Osteocyte (in vitro differentiated cells): ENCODE data around the gene BCAP29. TPM values are rescaled to one million over a fixed set of nuclear protein-coding genes. Genes with fewer than 3 reads are reported as not detected.

Source experiments
- DNase-seq: peaks from one replicate; pipeline ENCODE4 v3.0.0; 2021; ENCODE audit warnings: mixed read lengths; ENCODE audit not compliant: unreplicated experiment; ENCODE audit errors: extremely low spot score
- H3K27ac Mint-ChIP-seq: one replicate; pipeline ENCODE4 v1.8.0; 2021; ENCODE audit warnings: mild to moderate bottlenecking, mixed read lengths; ENCODE audit not compliant: unreplicated experiment
- H3K27me3 Mint-ChIP-seq: one replicate; pipeline ENCODE4 v1.8.0; 2021; ENCODE audit warnings: mixed read lengths; ENCODE audit not compliant: unreplicated experiment
- H3K36me3 Mint-ChIP-seq: one replicate; pipeline ENCODE4 v1.8.0; 2021; ENCODE audit warnings: mixed read lengths; ENCODE audit not compliant: unreplicated experiment
- H3K4me1 Mint-ChIP-seq: one replicate; pipeline ENCODE4 v1.8.0; 2021; ENCODE audit warnings: mixed read lengths; ENCODE audit not compliant: unreplicated experiment
- H3K4me3 Mint-ChIP-seq: one replicate; pipeline ENCODE4 v1.8.0; 2021; ENCODE audit warnings: mild to moderate bottlenecking, moderate library complexity, mixed read lengths; ENCODE audit not compliant: unreplicated experiment
- H3K9me3 Mint-ChIP-seq: one replicate; pipeline ENCODE4 v1.8.0; 2021; ENCODE audit warnings: mixed read lengths; ENCODE audit not compliant: unreplicated experiment
- total RNA-seq: library from RNA; stranded (reverse); gene quantifications from 2 replicates; pipeline ENCODE4 v1.2.1, GENCODE V29; 2021
- TF ChIP-seq, protein P1 (sequence below): fragments of 200-600 bp; sonication (generic); IDR thresholded peaks from 2 replicates; pipeline ENCODE4 v1.5.0; 2021; ENCODE audit warnings: antibody characterized with exemption, mild to moderate bottlenecking, moderate library complexity

BCAP29 gene
- total RNA-seq, 1 donor from 2014 or later = 62.5 TPM

DNA sequence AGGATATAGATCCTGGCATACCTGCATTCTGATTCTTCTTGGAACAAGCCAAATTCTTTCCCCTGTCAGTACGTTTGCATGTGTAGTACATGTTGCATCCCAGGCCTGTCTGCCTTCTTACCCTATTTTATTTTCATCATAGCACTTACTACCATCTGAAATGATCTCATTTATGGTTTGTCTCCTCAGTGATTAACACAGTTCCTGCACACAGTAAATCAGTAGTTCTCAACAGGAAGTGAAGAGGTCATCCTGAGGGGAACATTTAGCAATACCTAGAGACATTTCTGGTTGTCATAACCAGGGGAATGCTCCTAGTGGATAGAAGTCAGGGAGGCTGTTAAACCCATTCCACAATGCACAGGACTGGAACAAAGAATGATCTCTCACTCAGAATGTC, 42.4 kb downstream of the BCAP29 start:
- H3K4me1 Mint-ChIP-seq = no peaks in the 10 kb centered on the region
- TF ChIP-seq, protein P1, sequence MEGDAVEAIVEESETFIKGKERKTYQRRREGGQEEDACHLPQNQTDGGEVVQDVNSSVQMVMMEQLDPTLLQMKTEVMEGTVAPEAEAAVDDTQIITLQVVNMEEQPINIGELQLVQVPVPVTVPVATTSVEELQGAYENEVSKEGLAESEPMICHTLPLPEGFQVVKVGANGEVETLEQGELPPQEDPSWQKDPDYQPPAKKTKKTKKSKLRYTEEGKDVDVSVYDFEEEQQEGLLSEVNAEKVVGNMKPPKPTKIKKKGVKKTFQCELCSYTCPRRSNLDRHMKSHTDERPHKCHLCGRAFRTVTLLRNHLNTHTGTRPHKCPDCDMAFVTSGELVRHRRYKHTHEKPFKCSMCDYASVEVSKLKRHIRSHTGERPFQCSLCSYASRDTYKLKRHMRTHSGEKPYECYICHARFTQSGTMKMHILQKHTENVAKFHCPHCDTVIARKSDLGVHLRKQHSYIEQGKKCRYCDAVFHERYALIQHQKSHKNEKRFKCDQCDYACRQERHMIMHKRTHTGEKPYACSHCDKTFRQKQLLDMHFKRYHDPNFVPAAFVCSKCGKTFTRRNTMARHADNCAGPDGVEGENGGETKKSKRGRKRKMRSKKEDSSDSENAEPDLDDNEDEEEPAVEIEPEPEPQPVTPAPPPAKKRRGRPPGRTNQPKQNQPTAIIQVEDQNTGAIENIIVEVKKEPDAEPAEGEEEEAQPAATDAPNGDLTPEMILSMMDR = no peak
- H3K27ac Mint-ChIP-seq = no peak overlapping the region
- no peak for DNase-seq
- H3K4me3 Mint-ChIP-seq = no peak overlapping the region
- H3K9me3 Mint-ChIP-seq = peaks cover 6% of the 10 kb centered on the region
- peaks cover 4% of the 10 kb centered on the region for H3K36me3 Mint-ChIP-seq
- no peaks in the 10 kb centered on the region for H3K27me3 Mint-ChIP-seq

DNA sequence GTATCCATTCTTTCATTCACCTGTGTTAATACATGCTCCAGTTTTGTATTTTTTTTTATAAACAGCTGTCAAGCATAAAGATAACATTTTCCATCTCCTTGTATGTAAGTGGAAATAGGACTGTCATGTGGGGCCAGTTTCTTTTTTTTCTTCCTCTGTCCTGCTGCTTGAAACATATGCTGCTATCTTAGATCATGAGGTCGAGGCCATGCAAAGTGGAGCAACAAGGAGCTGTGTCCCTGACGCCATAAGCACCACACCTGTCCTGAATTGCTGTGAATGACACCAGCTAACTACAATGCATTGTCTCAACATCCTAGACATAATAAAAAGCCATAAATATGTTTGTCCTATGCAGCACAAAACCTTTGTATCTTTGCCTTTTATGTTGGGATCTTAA, 42.8 kb downstream of the BCAP29 start:
- H3K27me3 Mint-ChIP-seq = no peaks in the 10 kb centered on the region
- H3K36me3 Mint-ChIP-seq = peaks cover 4% of the 10 kb centered on the region
- no peak for DNase-seq
- no peaks in the 10 kb centered on the region for H3K4me1 Mint-ChIP-seq
- TF ChIP-seq, protein P1 = no peak
- no peak overlapping the region for H3K4me3 Mint-ChIP-seq
- peaks cover 6% of the 10 kb centered on the region for H3K9me3 Mint-ChIP-seq
- H3K27ac Mint-ChIP-seq = no peak overlapping the region

- no peak overlapping the region for H3K27ac Mint-ChIP-seq
- H3K9me3 Mint-ChIP-seq = peaks cover 6% of the 10 kb centered on the region
- DNase-seq = no peak
- H3K27me3 Mint-ChIP-seq = no peaks in the 10 kb centered on the region
- H3K36me3 Mint-ChIP-seq = peaks cover 5% of the 10 kb centered on the region
- no peak overlapping the region for H3K4me3 Mint-ChIP-seq
- TF ChIP-seq, protein P1 = no peak
- H3K4me1 Mint-ChIP-seq = no peaks in the 10 kb centered on the region
Observed at GRCh38 chr7:107627002-107627401, 47.0 kb downstream of the BCAP29 start.

- TF ChIP-seq, protein P1 = no peak
- Mint-ChIP-seq H3K4me1 (no peaks in the 10 kb centered on the region), H3K27ac (no peak overlapping the region), H3K4me3 (no peak overlapping the region), H3K36me3 (peaks cover 5% of the 10 kb centered on the region), H3K9me3 (peaks cover 6% of the 10 kb centered on the region), H3K27me3 (no peaks in the 10 kb centered on the region)
- no peak for DNase-seq
Observed at GRCh38 chr7:107628461-107629064, 48.5 kb downstream of the BCAP29 start.

- H3K27ac Mint-ChIP-seq = no peak overlapping the region
- H3K9me3 Mint-ChIP-seq = peaks cover 6% of the 10 kb centered on the region
- TF ChIP-seq, protein P1 = no peak
- H3K4me3 Mint-ChIP-seq = no peak overlapping the region
- no peaks in the 10 kb centered on the region for H3K27me3 Mint-ChIP-seq
- H3K4me1 Mint-ChIP-seq = peaks cover 3% of the 10 kb centered on the region
- DNase-seq = no peak
- peaks cover 1% of the 10 kb centered on the region for H3K36me3 Mint-ChIP-seq
Observed at GRCh38 chr7:107630342-107630741, 50.3 kb downstream of the BCAP29 start.
